Dermis microvascular lymphatic vessel endothelial cell (primary cell): ENCODE results near the gene IGF1. TPM values are rescaled to one million over a fixed set of nuclear protein-coding genes. Genes with fewer than 3 reads are reported as not detected.
"Not testable (repeated sequence)": the region's sequence is repeated elsewhere in the genome, so short reads cannot be mapped to it uniquely, and the experiment has no call there.

Source experiments
- DNase-seq, 2 donors: peaks; one replicate each; pipeline versions ENCODE4 v3.0.0 to v3.0.0-alpha.2; 2010; ENCODE audit warnings: low read depth in 2 of 2
- total RNA-seq: library from RNA; depleted of rRNA; stranded (reverse); fragments of >200 nt; gene quantifications from 2 replicates; pipeline ENCODE4 v1.2.1, GENCODE V29; 2014

Gene IGF1
- total RNA-seq, 1 donor from 2014 or later, result 0.26 TPM

- DNase-seq, result no peak
Measured at GRCh38 chr12:102390068-102390467, 90.3 kb downstream of the IGF1 start.

- DNase-seq, result no peak
Measured at GRCh38 chr12:102388469-102388868, 91.9 kb downstream of the IGF1 start.

DNA sequence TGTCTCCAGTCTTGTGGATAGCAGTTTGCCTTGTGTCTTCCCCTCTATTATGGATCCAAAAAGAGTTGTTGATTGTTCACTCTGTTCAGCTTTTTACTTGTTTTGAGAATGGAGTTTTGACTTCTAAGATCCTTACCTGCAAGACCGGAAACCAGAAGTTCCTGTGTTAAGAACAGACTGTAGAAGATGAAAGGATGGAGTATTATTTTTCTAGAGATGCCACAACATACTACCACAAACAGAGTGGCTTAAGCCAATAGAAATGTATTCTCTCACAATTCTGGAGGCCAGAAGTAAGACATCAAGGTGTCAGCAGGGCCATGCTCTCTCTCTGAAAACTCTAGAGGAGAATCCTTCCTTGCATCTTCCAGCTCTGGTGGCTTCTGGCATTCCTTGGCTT, 95.0 kb downstream of the IGF1 start:
- no peak for DNase-seq

DNA sequence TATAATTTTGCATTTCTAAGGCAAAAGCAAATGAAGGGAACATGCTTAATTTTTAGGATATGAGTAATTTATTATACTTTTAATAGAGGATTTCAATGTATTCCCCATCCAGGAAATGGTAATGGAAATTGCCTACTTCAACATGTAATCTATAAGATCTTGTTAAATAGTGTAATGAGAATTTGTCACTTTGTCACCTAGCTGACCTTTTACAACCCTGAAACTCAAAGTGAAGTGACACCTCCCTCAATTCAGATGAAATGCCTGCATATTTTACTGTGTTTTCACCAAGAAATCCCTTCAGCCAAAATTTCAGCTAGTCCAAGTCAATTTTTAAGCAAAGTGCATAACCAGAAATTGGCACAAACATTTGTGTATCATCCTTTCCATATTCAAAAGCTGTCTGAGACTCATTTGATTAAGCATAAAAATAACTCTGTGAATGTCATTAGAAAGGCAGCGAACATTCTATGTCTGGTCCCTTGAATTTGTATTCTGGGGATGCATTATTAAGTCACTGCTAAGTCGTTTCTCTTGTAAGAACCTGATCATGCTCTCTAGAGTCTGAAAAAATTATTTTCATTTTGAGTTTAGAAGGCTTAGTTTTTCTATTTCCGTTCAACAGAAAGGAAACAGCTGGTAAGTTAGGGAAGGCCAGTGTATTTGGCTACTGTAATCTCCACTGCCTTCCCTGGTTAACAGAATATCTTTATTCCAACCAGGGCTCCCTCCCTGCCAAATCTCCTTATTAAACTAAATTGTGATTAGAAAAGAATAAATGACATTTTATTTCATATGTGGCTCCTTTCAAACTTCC, 100.8 kb downstream of the IGF1 start:
- no peak for DNase-seq

- no peak for DNase-seq
Measured at GRCh38 chr12:102376781-102377180, 103.6 kb downstream of the IGF1 start.

DNA sequence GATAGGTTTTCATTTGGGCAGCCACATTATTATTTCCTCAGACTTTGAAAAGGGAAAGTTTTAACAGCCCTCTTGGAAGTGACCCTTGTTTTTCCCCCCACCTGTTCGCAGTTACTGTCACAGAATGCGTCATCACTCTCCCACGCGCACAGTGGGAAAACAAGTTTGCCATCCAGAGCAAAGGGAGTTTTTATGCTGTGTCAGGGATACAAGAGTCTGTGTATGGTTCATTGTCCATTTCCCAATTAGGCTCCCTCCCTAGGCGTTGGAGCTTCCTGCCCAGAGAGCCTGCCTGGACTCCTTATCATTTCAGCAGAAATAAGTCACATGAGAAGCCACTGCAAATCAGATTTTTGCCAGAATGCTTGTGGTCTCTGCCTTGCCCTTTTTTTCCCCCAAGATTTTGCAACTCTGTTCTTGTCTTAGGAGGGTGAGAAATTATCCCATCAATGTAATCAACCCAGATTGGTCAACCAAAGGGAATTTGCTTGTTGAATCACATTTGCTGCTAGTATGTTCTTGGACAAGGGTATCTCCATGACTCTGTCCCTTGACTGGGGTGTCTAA, 104.1 kb downstream of the IGF1 start:
- DNase-seq, result peak; percentile 7 to 52

DNA sequence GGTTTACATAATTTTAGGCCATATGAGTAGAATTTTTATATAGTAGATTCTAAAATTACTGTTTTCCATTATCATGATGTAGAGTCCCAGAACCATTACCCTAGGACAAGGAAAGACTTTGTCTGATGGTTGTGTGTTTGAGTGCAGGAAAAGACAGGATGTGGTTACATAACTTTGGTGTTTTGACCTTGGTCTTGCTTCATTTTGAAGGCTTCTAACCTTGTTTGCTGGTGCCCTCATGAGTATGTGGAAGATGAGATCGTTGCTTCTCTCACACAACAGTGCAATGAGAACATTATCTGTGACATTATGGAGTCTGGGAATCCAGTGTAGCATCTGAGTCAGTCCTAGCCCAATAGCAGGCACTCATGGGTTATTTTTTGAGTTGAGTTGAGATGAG, 106.2 kb downstream of the IGF1 start:
- DNase-seq, result no peak

DNA sequence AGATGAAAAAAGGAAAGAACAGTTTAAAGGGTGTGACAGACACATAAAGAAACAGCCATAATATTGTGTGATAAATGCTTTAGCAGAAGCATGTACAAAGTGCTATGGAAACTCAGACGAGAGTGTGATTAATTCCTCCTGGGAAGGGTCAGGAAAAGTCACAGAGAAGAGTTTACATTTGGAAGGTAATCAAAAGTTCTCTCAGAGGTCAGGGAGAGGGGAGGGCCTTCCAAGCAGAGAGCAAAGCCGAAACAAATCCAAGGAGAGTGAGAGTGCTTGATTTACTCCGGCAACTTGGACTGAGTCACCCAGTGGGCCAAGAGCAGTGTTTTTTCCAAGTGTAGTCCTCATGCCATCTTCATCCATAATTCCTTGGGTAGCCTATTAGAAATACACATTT, 108.3 kb downstream of the IGF1 start:
- DNase-seq, result no peak

DNA sequence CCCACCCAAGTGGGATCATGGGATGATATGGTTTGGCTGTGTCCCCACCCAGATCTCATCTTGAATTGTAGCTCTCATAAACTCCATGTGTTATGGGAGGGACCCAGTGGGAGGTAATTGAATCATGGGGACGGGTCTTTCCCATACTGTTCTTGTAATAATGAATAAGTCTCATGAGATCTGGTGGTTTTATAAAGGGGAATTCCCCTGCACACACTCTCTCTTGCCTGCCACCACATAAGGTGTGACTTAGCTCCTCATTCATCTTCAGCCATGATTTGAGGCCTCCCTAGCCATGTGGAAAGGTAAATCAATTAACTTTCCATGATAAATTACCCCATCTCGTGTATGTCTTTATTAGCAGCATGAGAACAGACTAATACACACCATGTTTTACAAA, 109.2 kb downstream of the IGF1 start:
- DNase-seq, result no peak

DNA sequence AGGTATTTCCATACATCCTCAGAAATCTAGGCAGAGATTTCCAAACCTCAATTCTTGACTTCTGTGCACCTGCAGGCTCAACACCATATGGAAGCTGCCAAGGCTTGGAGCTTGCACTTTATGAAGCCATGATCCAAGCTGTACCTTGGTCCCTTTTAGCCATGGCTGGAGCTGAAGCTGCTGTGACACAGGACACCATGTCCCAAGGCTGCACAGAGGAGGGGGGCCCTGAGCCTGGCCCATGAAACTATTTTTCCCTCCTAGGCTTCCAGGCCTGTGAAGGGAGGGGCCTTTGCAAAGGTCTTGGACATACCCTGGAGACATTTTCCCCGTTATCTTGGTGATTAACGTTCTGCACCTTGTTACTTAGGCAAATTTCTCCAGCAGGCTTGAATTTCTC, 110.5 kb downstream of the IGF1 start:
- no peak for DNase-seq

- DNase-seq, result no peak
Measured at GRCh38 chr12:102365365-102365764, 115.0 kb downstream of the IGF1 start.

DNA sequence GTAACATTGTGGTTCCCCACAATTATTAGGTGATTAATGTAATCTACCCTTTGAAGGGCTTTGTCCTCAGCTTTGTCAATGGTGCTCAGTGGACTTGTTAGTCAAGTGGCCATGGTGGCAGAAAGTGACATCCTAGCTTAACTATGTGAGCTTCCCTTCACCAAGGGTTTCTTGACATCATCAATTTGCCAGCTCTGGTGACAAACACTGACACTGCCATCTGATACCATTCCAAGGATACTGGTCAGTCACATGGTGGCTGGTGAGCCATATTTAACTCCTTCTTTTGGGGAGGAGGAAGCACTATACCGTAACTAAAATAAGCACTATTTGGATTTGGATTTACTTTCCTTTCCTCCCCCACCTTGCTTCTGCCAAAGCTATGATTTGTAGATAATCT, 115.7 kb downstream of the IGF1 start:
- DNase-seq, result no peak

DNA sequence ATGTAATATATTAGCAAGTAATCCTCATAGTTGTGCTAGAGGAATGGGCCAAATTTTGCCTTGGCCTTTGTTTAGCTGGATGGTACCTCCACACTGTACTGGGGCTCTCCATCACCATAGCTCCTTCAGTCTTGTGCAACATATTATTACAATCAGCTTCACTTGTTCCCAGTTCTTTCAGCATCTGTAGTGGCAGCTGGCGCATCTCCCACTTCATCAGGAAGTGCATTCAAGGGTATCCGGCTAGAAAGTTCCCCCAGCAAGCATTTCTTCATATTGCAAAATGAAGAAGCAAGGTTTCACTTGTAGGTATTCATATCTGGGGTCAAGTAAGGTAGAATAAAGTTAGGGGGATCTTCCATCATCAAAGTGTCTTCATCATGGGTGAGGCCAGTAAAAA, 123.7 kb downstream of the IGF1 start:
- no peak for DNase-seq

GRCh38 chr12:102354281-102354680, 126.1 kb downstream of the IGF1 start:
- not testable (repeated sequence) for DNase-seq

- no peak for DNase-seq
Measured at GRCh38 chr12:102351322-102351721, 129.0 kb downstream of the IGF1 start.

DNA sequence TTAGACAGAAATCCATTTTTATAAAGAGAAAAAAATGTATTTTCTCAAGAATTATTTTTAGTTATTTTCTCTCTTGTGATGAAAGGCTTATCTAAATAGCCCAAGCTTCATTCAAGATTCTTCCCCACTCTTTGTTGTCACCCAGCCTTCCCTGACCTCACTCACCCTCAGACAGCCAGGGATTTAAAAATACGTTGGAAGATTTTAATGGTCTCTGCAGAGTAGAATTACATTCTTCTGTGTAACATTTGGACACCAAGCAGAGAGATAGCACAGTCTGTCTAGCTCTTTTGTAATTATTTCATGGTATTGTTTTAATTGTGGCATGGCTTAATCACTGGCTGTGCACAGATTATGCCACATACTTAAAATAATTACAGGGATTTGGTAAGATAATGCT, 130.3 kb downstream of the IGF1 start:
- DNase-seq, result no peak

- DNase-seq, result no peak
Measured at GRCh38 chr12:102349079-102349478, 131.3 kb downstream of the IGF1 start.

- DNase-seq, result no peak
Measured at GRCh38 chr12:102347811-102348210, 132.6 kb downstream of the IGF1 start.
